PC-3 (cell line): ENCODE measurements around the gene ARHGAP27.

ENCODE experiments used
- CTCF ChIP-seq: fragments of 300-600 bp; sonication (generic); conservative IDR thresholded peaks from 2 replicates; pipeline ENCODE4 v1.5.1; 2017; ENCODE audit warnings: antibody characterized with exemption, low read depth, mild to moderate bottlenecking, low read length
- EZH2 ChIP-seq: fragments of 300-600 bp; sonication (generic); IDR thresholded peaks from one replicate; pipeline ENCODE4 v1.6.1; 2017; ENCODE audit warnings: antibody characterized with exemption, mild to moderate bottlenecking, low read length; ENCODE audit not compliant: unreplicated experiment
- EZH2phosphoT487 ChIP-seq: fragments of 300-600 bp; sonication (generic); IDR thresholded peaks from 2 replicates; pipeline ENCODE4 v1.6.1; 2018; ENCODE audit warnings: mild to moderate bottlenecking, antibody characterized with exemption, low read length, borderline replicate concordance

DNA sequence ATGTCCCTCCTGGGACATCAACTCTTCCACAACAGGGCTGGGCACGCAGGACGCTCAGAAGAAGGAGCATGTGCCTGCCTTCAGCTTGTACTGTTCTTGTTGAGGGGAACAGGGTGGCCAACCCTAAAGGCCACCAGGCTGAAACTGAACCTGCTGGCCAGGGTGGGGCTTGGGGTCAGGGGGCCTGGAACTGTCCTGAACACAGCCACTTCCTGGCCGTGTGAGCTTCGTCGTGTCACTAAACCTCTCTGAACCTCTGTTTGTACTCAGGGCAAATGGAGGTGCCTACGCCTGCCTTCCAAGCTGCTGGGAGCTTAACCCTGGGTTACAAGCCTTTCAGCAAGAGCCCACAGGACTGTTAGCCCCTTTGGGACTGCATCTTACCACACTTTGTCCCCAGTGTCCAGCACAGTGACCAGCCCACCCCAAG is 6.7 kb downstream of the ARHGAP27 start:
- TF ChIP-seq CTCF, result no peak
- no peak for TF ChIP-seq EZH2phosphoT487
- no peak for TF ChIP-seq EZH2
